ENCODE measurements around the gene KREMEN2. TPM values are rescaled to one million over a fixed set of nuclear protein-coding genes. Genes with fewer than 3 reads are reported as not detected.

The KREMEN2 gene
- total and polyA plus RNA-seq, 2 of the 8 experiments (the other 6 are each of a cell fraction or from before 2014, with no cell fraction given), result 6.6 to 7.0 TPM

DNA sequence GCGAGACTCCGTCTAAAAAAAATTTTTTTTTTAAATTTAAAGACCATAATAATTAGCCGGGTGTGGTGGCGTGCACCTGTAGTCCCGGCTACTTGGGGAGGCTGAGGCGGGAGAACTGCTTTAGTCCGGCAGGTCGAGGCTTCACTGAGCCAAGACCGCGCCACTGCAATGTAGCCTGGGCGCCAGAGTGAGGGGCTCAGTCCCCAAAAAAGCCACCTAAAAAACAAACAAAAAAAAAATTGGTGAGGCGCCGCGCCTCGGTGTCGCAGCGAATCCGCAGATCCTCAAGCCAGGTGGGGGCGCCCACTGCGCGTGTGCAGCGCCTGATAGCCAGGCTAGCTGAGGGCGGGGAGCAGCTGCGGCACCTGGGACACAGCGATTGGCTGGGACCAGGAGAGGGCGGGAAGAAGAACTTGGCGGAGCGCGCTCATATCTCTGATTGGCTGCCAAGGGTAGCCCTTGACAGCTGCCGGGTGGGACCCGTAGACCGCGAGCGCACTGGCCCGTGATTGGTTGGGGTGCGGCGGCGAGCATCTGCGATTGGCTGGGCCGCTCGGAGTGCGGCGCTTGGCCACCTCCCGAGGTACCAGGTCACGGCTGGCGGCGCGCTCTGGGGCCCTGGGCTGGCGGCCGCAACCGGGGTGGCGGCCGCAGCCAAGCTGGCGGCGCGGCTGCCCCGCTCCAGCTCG, 39.7 kb downstream of the KREMEN2 start:
- Histone ChIP-seq H3K27ac (ENCODE audit: low read depth, low read length) (no peak overlapping the region), H4K8ac (ENCODE audit: extremely low read depth, insufficient read depth, low read length) (no peak overlapping the region), H4K91ac (replicated peaks; ENCODE audit: insufficient read length, low read length) (no peak overlapping the region), H2BK20ac (ENCODE audit: low read length) (no peak overlapping the region), H2BK120ac (replicated peaks; ENCODE audit: low read depth, low read length) (no peak overlapping the region), H2AK5ac (ENCODE audit: low read depth, low read length) (no peak overlapping the region), H2AFZ (ENCODE audit: low read length) (no peak overlapping the region), H3K23ac (ENCODE audit: insufficient read length) (no peak overlapping the region), H3K9ac (replicated peaks in 1 of 4; ENCODE audit: extremely low read depth in 1 of 4, low read depth in 3 of 4, low read length in 3 of 4) (peak overlapping the region in 1 of 4 experiments; percentile 41; a peak in 1 of 7 replicates), H3K4me3 (ENCODE audit: extremely low read depth in 1 of 4, insufficient read depth in 2 of 4, low read depth in 3 of 4, low read length in 4 of 4) (peak overlapping the region in 1 of 4 experiments; percentile 58; a peak in 1 of 8 replicates), H2BK15ac (ENCODE audit: low read length) (no peak overlapping the region), H2BK12ac (ENCODE audit: low read depth, low read length) (no peak overlapping the region), H3K14ac (ENCODE audit: insufficient read length) (no peak overlapping the region), H4K20me1 (replicated peaks in 1 of 2; ENCODE audit: control insufficient read depth in 1 of 2, insufficient read depth in 2 of 2, low read length in 2 of 2) (peaks cover 0 to 2% of the 10 kb centered on the region in 2 experiments), H3K36me3 (ENCODE audit: control insufficient read depth in 2 of 4, insufficient read depth in 4 of 4, low read length in 3 of 4) (peaks cover 0 to 3% (median 0%) of the 10 kb centered on the region in 4 experiments; a peak in 1 of 8 replicates), H3K4me1 (replicated peaks in 1 of 4; ENCODE audit: control insufficient read depth in 3 of 4, insufficient read depth in 4 of 4, low read length in 3 of 4) (peaks cover 11 to 33% (median 27%) of the 10 kb centered on the region in 4 experiments), H2BK5ac (ENCODE audit: low read depth, low read length) (no peak overlapping the region), H3K18ac (ENCODE audit: extremely low read depth, low read length) (no peak overlapping the region), H3K79me2 (ENCODE audit: control insufficient read depth in 1 of 2, insufficient read depth in 2 of 2, low read length in 2 of 2) (peaks cover 0 to 6% of the 10 kb centered on the region in 2 experiments; a peak in 1 of 4 replicates), H3K4me2 (ENCODE audit: insufficient read depth in 1 of 2, low read depth in 2 of 2, low read length in 2 of 2) (no peak overlapping the region; a peak in 1 of 4 replicates), H3K9me3 (ENCODE audit: insufficient read depth in 2 of 2, low read depth in 1 of 2, low read length in 1 of 2) (no peaks in the 10 kb centered on the region), H3K56ac (replicated peaks; ENCODE audit: insufficient read length, low read depth, low read length) (no peak overlapping the region), H4K5ac (ENCODE audit: insufficient read length, low read depth, low read length) (no peak overlapping the region), H3K27me3 (replicated peaks in 1 of 4; ENCODE audit: control insufficient read depth in 3 of 4, extremely low read depth in 1 of 4, insufficient read depth in 3 of 4, low read length in 3 of 4) (no peaks in the 10 kb centered on the region), H3K79me1 (ENCODE audit: low read depth, low read length) (no peaks in the 10 kb centered on the region; the same call in 1 of the 2 replicates), H3K4ac (replicated peaks; ENCODE audit: insufficient read length, low read depth, low read length) (no peak overlapping the region), H3K23me2 (ENCODE audit: low read depth, low read length) (peaks cover 12% of the 10 kb centered on the region)
- ChIA-PET POLR2A (ENCODE audit: partially characterized antibody) (interaction anchor here (0.6 to 35.7 kb wide), 11 partner anchors 11 to 134 kb away, joined by 3 to 1808 read pairs (median 4); partner anchors contain the start of genes BICDL2, CLDN6, CLDN9 and HCFC1R1), CTCF (ENCODE audit: partially characterized antibody) (interaction anchor here (0.6 to 17.3 kb wide), 14 partner anchors 9 to 102 kb away, joined by 3 to 639 read pairs (median 4); partner anchors contain the start of genes BICDL2, CLDN6, CLDN9 and HCFC1R1)
- WGBS, 2 experiments (ENCODE audit: extremely low coverage in 1 of 2, insufficient coverage in 1 of 2, insufficient read length in 1 of 2, insufficient replicate concordance in 2 of 2, low coverage in 1 of 2, low lambda C conversion rate in 2 of 2, missing lambda C conversion rate in 1 of 2), result 11% methylated on average over 50 of the region's 58 CpGs; no CpG with 5 or more reads in 1 of the 2 experiments
- peak; percentile 60 for FAIRE-seq
- peak; percentile 95 to 98 for DNase-seq (ENCODE audit: low read depth in 1 of 2, low spot score in 2 of 2)
- TF ChIP-seq CBX5 (IDR thresholded peaks at IDR 0.05; ENCODE audit: low read depth, low read length) (no peak), EZH2 (IDR thresholded peaks at IDR 0.05; ENCODE audit: low read depth, low read length, severe bottlenecking) (no peak), SP4 (IDR thresholded peaks at IDR 0.05; ENCODE audit: low read length) (peak; percentile 62; the same call in 1 of the 2 replicates), JUND (IDR thresholded peaks at IDR 0.05; ENCODE audit: low read length) (no peak), KDM5A (IDR thresholded peaks at IDR 0.05; ENCODE audit: low read length) (no peak), TEAD4 (IDR thresholded peaks at IDR 0.05; ENCODE audit: low read depth, low read length) (no peak), RXRA (IDR thresholded peaks at IDR 0.05; ENCODE audit: insufficient read depth, low read depth, low read length) (no peak), TBP (IDR thresholded peaks at IDR 0.05; ENCODE audit: low read depth, low read length) (no peak; the same call in 1 of the 2 replicates), POLR2AphosphoS5 (IDR thresholded peaks at IDR 0.05; ENCODE audit: low read depth, low read length) (no peak; the same call in 1 of the 2 replicates), GABPA (IDR thresholded peaks at IDR 0.05; ENCODE audit: borderline replicate concordance, insufficient read depth, low read length) (peak; percentile 49; the same call in 1 of the 2 replicates), SIN3A (conservative IDR thresholded peaks at IDR 0.05 in 1 of 2, IDR thresholded peaks at IDR 0.05 in 1 of 2; ENCODE audit: low read depth in 1 of 2, low read length in 2 of 2) (peak; percentile 76 to 97; a peak in 3 of 4 replicates)
